ENCODE measurements around the gene ZNF275. TPM values are rescaled to one million over a fixed set of nuclear protein-coding genes. Genes with fewer than 3 reads are reported as not detected.
A peak's percentile ranks its signal among the peaks of the same experiment; 100 is the strongest.

ZNF275 gene
- total RNA-seq, 1 experiment from 2014 or later = 16.6 TPM

GRCh38 chrX:153392642-153393321 lies 58.8 kb downstream of the ZNF275 start:
- Histone ChIP-seq H3K9me2 (replicated peaks; ENCODE audit: insufficient read depth, low read length) (no peaks in the 10 kb centered on the region), H3K4me1 (ENCODE audit: low read length) (no peaks in the 10 kb centered on the region), H3K9ac (ENCODE audit: low read length) (no peak overlapping the region), H3K27me3 (ENCODE audit: low read length) (no peaks in the 10 kb centered on the region), H3K27ac (ENCODE audit: low read length) (no peak overlapping the region), H3K4me3 (ENCODE audit: low read length) (no peak overlapping the region), H3K9me3 (ENCODE audit: low read length) (no peaks in the 10 kb centered on the region), H3K4me2 (ENCODE audit: low read depth, low read length, poor library complexity, severe bottlenecking) (no peak overlapping the region), H3K36me3 (ENCODE audit: insufficient read depth, low read length) (no peaks in the 10 kb centered on the region), H2AFZ (ENCODE audit: low read length) (no peak overlapping the region), H3K79me2 (ENCODE audit: low read length) (no peaks in the 10 kb centered on the region), H4K20me1 (ENCODE audit: insufficient read depth, low read depth, low read length) (no peaks in the 10 kb centered on the region)
- DNase-seq = no peak

GRCh38 chrX:153394612-153395011 lies 60.7 kb downstream of the ZNF275 start:
- no peaks in the 10 kb centered on the region for H3K36me3 ChIP-seq (ENCODE audit: insufficient read depth, low read length)
- H3K9me2 ChIP-seq (replicated peaks; ENCODE audit: insufficient read depth, low read length) = no peaks in the 10 kb centered on the region
- no peak overlapping the region for H3K4me3 ChIP-seq (ENCODE audit: low read length)
- no peak overlapping the region for H3K4me2 ChIP-seq (ENCODE audit: low read depth, low read length, poor library complexity, severe bottlenecking)
- no peaks in the 10 kb centered on the region for H3K79me2 ChIP-seq (ENCODE audit: low read length)
- DNase-seq = no peak
- no peaks in the 10 kb centered on the region for H3K27me3 ChIP-seq (ENCODE audit: low read length)
- H3K4me1 ChIP-seq (ENCODE audit: low read length) = no peaks in the 10 kb centered on the region
- no peak overlapping the region for H3K27ac ChIP-seq (ENCODE audit: low read length)
- no peaks in the 10 kb centered on the region for H3K9me3 ChIP-seq (ENCODE audit: low read length)
- no peak overlapping the region for H3K9ac ChIP-seq (ENCODE audit: low read length)
- no peaks in the 10 kb centered on the region for H4K20me1 ChIP-seq (ENCODE audit: insufficient read depth, low read depth, low read length)
- H2AFZ ChIP-seq (ENCODE audit: low read length) = no peak overlapping the region

DNA sequence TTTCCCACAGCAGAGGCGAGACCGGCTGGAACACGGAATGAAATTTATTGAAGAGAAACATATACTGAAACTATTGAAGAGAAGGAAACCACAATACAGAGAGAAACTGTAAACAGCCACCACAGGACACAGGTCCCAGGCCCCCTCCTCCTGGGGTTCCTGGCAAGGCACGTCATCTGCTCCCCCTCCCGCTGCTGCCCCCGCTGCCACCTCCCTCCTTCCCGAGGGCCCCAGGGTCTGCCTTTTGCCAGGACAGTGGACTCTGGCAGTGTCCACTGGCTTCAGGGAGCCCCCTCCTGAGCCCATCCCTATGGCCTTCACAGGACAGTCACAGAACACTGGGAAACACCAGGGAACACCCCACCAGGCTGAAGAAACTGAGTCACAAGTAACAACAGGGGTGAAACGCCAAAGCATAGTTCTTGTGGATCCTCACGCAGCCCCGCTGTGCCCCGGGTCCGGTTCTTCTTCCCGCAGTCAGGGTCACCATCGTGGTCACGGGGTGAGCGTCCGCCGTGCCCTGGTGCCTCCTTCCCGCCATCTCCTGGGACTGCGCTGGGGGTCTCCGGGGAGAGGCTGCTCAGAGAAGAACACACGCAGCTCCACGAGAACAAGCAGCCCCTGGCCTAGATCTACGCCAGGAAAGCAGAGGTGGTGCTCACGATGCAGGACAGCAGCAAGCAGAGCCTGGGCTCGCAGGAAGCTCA lies 61.8 kb downstream of the ZNF275 start:
- no peak overlapping the region for H3K9ac ChIP-seq (ENCODE audit: low read length)
- H3K4me3 ChIP-seq (ENCODE audit: low read length) = no peak overlapping the region
- no peaks in the 10 kb centered on the region for H3K4me1 ChIP-seq (ENCODE audit: low read length)
- H3K9me2 ChIP-seq (replicated peaks; ENCODE audit: insufficient read depth, low read length) = no peaks in the 10 kb centered on the region
- H3K9me3 ChIP-seq (ENCODE audit: low read length) = no peaks in the 10 kb centered on the region
- H3K27ac ChIP-seq (ENCODE audit: low read length) = no peak overlapping the region
- no peaks in the 10 kb centered on the region for H3K79me2 ChIP-seq (ENCODE audit: low read length)
- no peaks in the 10 kb centered on the region for H4K20me1 ChIP-seq (ENCODE audit: insufficient read depth, low read depth, low read length)
- no peak overlapping the region for H2AFZ ChIP-seq (ENCODE audit: low read length)
- H3K4me2 ChIP-seq (ENCODE audit: low read depth, low read length, poor library complexity, severe bottlenecking) = no peak overlapping the region
- H3K27me3 ChIP-seq (ENCODE audit: low read length) = no peaks in the 10 kb centered on the region
- H3K36me3 ChIP-seq (ENCODE audit: insufficient read depth, low read length) = no peaks in the 10 kb centered on the region
- DNase-seq = no peak

DNA sequence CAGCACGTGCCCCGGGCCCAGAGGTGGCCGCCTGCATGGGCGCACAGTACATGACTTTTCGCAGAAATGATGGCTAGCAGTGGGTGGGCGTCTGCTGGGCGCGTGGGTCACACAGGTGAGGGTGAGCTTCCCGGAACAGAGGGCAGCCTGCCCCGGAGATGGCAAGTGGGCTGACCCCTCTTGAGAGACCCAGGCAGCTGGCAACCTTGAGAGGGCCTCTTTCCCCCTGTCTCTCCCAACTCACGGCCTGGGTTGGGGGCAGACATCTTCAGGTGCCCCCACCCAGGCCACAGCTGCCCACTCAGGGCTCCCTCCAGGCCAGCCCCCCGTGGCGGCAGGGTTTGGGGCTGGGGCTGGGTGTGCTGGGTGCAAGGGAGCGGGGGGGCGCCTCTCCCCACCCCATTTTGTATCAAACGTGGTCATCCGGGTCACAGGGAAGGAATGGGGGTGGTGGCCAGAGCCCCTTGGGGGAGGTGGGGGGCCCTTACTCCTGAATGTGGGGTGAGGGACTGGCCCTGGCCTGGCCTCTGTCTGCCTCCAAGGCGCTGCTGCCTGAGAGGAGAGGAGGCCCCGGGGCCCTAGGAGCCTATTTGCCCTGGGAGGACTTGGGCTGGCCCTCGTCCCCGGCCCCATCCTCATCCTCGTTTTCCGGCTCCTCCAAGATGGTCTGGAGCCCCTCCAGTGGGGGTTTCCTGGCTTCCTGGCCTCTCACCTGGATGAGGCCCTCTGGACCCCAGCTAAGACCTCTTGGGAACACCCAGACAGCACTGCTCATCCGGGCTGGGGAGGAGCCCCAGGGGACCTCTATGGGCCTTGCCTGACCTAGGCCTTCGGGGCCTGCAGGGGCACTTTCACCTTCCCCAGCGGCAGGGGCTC lies 62.6 kb downstream of the ZNF275 start:
- H3K79me2 ChIP-seq (ENCODE audit: low read length) = no peaks in the 10 kb centered on the region
- no peak for DNase-seq
- H3K4me2 ChIP-seq (ENCODE audit: low read depth, low read length, poor library complexity, severe bottlenecking) = no peak overlapping the region
- H3K4me3 ChIP-seq (ENCODE audit: low read length) = no peak overlapping the region
- no peak overlapping the region for H3K27ac ChIP-seq (ENCODE audit: low read length)
- no peaks in the 10 kb centered on the region for H3K9me2 ChIP-seq (replicated peaks; ENCODE audit: insufficient read depth, low read length)
- H3K27me3 ChIP-seq (ENCODE audit: low read length) = no peaks in the 10 kb centered on the region
- H3K4me1 ChIP-seq (ENCODE audit: low read length) = no peaks in the 10 kb centered on the region
- no peaks in the 10 kb centered on the region for H3K36me3 ChIP-seq (ENCODE audit: insufficient read depth, low read length)
- no peaks in the 10 kb centered on the region for H3K9me3 ChIP-seq (ENCODE audit: low read length)
- H2AFZ ChIP-seq (ENCODE audit: low read length) = no peak overlapping the region
- H4K20me1 ChIP-seq (ENCODE audit: insufficient read depth, low read depth, low read length) = no peaks in the 10 kb centered on the region
- H3K9ac ChIP-seq (ENCODE audit: low read length) = no peak overlapping the region

DNA sequence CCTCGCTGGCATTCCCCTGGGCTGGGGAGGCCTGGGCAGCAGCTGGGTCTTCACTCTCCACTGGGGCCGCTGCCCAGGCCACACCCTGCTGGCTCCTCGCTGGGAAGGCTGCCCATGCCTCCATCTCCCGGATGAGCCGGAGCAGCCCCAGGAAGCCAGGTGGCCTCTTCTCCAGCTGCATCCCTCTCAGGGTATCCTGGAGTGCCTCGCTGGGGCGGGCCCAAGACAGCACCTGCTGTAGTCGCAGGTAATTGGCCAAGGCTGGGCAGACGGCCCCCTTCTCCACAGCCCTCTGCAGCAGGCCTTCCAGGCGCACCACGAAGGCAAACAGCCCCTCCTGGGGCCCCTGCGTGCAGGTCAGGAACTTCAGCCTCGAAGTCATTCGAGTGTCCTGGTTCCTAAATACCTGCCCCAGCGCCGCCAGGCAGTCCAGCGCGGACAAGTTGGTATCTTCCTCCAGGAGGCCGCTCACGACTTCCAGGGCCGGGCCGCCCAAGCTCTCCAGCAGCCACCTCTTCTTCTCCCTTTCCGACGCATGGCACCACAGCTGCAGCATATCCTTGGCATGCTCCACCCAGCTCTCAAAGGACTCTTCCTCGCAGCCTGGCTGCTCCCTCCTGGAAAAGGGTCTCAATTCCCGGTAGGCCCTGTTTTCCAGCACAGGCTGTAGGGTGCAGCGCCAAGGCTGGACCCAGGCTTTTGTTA lies 63.5 kb downstream of the ZNF275 start:
- Histone ChIP-seq H3K27me3 (ENCODE audit: low read length) (no peaks in the 10 kb centered on the region), H3K4me2 (ENCODE audit: low read depth, low read length, poor library complexity, severe bottlenecking) (no peak overlapping the region), H3K9me2 (replicated peaks; ENCODE audit: insufficient read depth, low read length) (no peaks in the 10 kb centered on the region), H3K36me3 (ENCODE audit: insufficient read depth, low read length) (no peaks in the 10 kb centered on the region), H4K20me1 (ENCODE audit: insufficient read depth, low read depth, low read length) (no peaks in the 10 kb centered on the region), H2AFZ (ENCODE audit: low read length) (no peak overlapping the region), H3K9me3 (ENCODE audit: low read length) (no peaks in the 10 kb centered on the region), H3K4me1 (ENCODE audit: low read length) (no peaks in the 10 kb centered on the region), H3K27ac (ENCODE audit: low read length) (no peak overlapping the region), H3K79me2 (ENCODE audit: low read length) (no peaks in the 10 kb centered on the region), H3K9ac (ENCODE audit: low read length) (no peak overlapping the region), H3K4me3 (ENCODE audit: low read length) (no peak overlapping the region)
- DNase-seq = peak; percentile 17

DNA sequence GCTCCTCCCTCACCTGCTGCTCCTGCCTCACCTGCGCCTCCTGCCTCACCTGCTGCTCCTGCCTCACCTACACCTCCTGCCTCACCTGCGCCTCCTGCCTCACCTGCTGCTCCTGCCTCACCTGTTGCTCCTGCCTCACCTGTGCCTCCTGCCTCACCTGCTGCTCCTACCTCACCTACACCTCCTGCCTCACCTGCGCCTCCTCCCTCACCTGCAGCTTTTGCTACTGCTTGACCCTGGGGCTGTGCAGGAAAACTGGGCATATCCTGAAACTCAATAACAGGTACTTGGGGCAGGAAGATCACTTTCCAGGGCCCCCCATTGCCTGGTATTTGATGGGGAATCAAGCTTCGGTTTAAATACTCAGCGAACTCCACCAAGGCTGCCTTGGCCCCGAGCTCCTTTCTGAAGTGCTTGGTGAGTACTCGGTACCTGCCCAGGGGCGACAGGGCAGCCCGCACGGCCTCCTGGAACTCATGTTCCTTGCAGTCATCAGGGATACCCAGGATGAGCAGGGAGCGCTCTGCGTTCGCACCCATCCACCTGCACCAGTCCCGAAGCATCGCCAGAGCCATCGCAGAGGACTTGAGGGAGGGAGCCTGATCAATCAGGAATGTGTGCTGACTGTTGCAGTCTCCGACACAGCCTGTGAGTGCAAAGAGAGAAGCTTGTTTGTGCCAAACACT lies 64.5 kb downstream of the ZNF275 start:
- H3K9me3 ChIP-seq (ENCODE audit: low read length) = no peaks in the 10 kb centered on the region
- H3K79me2 ChIP-seq (ENCODE audit: low read length) = no peaks in the 10 kb centered on the region
- no peaks in the 10 kb centered on the region for H3K36me3 ChIP-seq (ENCODE audit: insufficient read depth, low read length)
- H3K27ac ChIP-seq (ENCODE audit: low read length) = no peak overlapping the region
- no peaks in the 10 kb centered on the region for H3K27me3 ChIP-seq (ENCODE audit: low read length)
- no peak overlapping the region for H2AFZ ChIP-seq (ENCODE audit: low read length)
- H3K4me1 ChIP-seq (ENCODE audit: low read length) = no peaks in the 10 kb centered on the region
- H3K4me2 ChIP-seq (ENCODE audit: low read depth, low read length, poor library complexity, severe bottlenecking) = no peak overlapping the region
- H4K20me1 ChIP-seq (ENCODE audit: insufficient read depth, low read depth, low read length) = no peaks in the 10 kb centered on the region
- peak; percentile 12 for DNase-seq
- H3K4me3 ChIP-seq (ENCODE audit: low read length) = no peak overlapping the region
- no peaks in the 10 kb centered on the region for H3K9me2 ChIP-seq (replicated peaks; ENCODE audit: insufficient read depth, low read length)
- H3K9ac ChIP-seq (ENCODE audit: low read length) = no peak overlapping the region

GRCh38 chrX:153400146-153401132 lies 66.5 kb downstream of the ZNF275 start:
- no peak overlapping the region for H3K4me3 ChIP-seq (ENCODE audit: low read length)
- no peaks in the 10 kb centered on the region for H3K79me2 ChIP-seq (ENCODE audit: low read length)
- peak; percentile 88 for DNase-seq
- H3K9ac ChIP-seq (ENCODE audit: low read length) = no peak overlapping the region
- no peaks in the 10 kb centered on the region for H3K4me1 ChIP-seq (ENCODE audit: low read length)
- H3K27me3 ChIP-seq (ENCODE audit: low read length) = no peaks in the 10 kb centered on the region
- H3K9me2 ChIP-seq (replicated peaks; ENCODE audit: insufficient read depth, low read length) = no peaks in the 10 kb centered on the region
- H3K36me3 ChIP-seq (ENCODE audit: insufficient read depth, low read length) = no peaks in the 10 kb centered on the region
- H3K4me2 ChIP-seq (ENCODE audit: low read depth, low read length, poor library complexity, severe bottlenecking) = no peak overlapping the region
- no peak overlapping the region for H3K27ac ChIP-seq (ENCODE audit: low read length)
- no peak overlapping the region for H2AFZ ChIP-seq (ENCODE audit: low read length)
- no peaks in the 10 kb centered on the region for H3K9me3 ChIP-seq (ENCODE audit: low read length)
- H4K20me1 ChIP-seq (ENCODE audit: insufficient read depth, low read depth, low read length) = no peaks in the 10 kb centered on the region

All from Karpas-422 (cell line).